HG02938 (cell line): ENCODE results near the gene ANXA4.
"Not testable (repeated sequence)": the region's sequence is repeated elsewhere in the genome, so short reads cannot be mapped to it uniquely, and the experiment has no call there.

ENCODE experiments used
- ATAC-seq: cut with Tn5 transposase; IDR thresholded peaks from one replicate; pipeline ENCODE4 v1.9.1; 2021; ENCODE audit warnings: mild to moderate bottlenecking, moderate library complexity; ENCODE audit not compliant: unreplicated experiment

The ANXA4 gene

GRCh38 chr2:69753659-69754363, 11.9 kb downstream of the ANXA4 start:
- no peak for ATAC-seq

DNA sequence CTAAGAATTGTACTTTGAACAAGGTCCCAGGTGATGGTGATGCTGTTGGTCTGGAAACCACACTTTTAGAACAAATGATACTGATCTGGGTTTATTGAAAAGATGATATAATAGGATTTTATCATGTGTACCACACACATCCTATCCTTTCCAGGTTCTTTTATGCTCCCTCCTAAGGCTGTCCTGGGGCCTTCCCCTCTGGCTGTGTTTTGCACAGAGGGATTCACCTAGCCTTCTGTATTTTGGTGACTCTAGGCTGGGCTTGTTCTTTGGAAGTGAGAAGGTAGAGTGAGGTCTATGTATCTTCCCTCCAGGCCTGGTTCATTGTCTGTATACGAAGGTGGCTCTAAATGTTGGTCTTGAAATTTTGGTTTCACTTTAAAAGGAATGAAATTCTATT, 12.7 kb downstream of the ANXA4 start:
- ATAC-seq = no peak

DNA sequence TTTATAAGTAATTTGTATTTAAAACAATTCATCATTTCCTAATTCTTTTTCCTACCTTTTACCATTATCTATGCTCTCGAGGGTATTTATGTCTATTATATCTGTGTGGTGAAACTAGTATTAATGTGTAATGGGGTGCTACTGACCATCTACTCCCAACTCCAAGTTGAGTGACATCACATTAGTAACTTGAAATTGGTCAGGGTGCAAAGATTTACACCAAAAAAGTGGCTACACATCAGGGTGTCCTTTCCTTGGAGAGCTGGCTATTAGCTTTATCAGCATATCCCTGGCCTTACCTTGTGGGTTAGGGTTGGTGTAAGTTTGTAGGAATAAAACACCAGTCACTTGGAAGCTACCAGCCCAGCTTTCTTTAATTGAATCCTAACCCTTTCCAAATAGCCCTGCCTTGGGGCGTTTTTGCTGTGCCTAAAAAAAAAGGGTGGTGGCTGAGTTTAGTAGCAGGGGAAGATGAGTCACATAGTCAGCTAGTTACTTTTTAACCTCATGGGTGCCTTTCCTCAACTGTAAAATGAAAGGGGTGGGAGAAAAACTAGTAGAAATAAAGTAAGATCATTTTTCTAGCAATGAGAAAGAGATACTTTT, 14.0 kb downstream of the ANXA4 start:
- no peak for ATAC-seq

DNA sequence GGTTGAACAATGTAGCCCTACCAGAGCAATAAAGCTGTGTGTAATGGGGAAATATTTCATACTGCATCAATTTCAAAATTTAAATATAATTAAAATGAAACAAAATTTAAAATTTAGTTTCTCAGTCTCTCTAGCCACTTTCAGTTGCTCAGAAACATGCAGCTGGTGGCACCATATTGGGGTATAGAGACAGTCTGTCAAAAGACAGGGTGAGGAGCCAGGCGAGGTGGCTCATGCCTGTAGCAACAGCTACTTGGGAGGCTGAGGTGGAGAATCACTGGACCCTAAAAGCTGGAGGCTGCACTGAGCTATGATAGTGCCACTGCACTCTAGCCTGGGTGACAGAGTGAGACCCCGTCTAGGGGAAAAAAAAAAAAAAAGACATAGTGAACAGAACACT, 20.1 kb downstream of the ANXA4 start:
- no peak for ATAC-seq

DNA sequence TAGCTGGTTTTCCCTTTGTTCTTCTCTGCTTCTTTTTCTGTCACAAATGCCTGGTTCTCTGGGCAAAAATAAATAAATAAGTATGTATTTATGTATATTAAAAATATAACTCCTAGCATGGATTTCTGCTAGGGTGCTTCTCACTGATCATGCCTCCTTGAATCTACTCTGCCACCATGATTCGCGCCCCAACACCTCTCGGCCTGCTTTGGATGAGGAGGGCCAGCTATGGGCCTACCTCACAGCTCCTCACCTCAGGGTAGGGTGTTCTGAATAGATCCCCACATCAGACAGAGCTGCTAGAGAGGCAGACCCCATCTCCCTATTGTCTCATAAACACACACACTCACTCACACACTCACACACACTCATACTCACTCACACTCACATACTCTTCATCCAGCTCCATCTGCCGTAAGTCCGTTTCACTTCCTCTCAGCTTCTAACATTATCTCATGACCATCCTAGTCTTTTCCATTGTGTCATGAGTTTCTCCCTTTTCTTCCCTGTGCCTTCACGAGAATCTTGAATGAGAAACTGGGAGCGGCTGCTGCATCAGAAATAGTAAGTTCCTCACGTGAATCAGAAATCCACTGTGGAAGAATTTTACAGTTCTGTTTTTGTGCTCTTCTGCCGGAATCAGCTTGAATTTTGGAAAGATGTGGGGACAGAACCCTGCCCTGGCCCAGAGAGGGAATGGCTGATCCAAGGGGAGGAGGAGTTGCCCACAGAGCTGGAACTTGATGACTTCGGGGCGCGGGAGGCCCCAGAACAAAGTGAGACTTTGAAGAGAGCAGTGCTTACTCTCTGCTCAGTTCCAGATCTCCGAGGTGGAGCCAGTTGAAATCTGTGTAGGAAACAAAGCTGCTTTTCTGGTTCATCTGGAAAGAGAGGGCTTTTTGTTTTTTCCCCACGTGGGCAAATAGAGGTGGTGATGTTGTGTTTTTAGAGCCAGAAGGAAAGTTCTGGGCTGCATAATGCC, 20.9 kb downstream of the ANXA4 start:
- no peak for ATAC-seq

GRCh38 chr2:69763831-69764230, 21.9 kb downstream of the ANXA4 start:
- ATAC-seq = not testable (repeated sequence)

- no peak for ATAC-seq
Measured at GRCh38 chr2:69764286-69765095, 22.6 kb downstream of the ANXA4 start.

DNA sequence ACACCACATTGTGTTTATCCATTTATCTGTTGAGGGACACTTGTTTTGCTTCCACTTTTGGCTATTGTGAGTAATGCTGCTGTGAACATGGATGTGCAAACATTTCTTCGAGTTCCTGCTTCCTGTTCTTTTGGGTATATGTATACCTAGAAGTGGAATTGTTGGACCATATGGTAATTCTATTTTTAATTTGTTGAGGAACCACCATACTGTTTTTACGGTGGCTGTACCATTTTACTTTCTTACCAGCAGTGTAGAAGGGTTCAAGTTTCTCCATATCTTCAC, 23.1 kb downstream of the ANXA4 start:
- no peak for ATAC-seq

- ATAC-seq = no peak
Measured at GRCh38 chr2:69766014-69766413, 24.1 kb downstream of the ANXA4 start.

DNA sequence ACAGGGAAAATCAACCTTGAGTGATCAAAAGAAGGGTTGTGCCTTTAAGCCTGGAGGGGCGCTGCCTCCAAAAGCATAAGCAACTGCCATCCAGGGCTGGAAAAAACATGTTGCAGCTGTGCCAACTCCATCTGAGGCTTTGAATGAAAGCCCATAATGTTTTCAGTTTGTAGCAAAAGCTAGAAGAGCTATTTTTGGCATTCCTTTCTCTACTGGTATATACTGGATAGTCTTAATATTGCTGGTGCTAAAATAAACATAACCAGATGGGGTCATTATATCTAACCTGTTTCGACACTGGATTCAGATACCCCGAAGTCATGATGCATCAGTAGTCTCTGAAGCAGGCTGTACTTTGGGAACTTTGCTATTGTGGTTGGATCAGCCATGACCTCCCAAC, 25.1 kb downstream of the ANXA4 start:
- ATAC-seq = no peak

DNA sequence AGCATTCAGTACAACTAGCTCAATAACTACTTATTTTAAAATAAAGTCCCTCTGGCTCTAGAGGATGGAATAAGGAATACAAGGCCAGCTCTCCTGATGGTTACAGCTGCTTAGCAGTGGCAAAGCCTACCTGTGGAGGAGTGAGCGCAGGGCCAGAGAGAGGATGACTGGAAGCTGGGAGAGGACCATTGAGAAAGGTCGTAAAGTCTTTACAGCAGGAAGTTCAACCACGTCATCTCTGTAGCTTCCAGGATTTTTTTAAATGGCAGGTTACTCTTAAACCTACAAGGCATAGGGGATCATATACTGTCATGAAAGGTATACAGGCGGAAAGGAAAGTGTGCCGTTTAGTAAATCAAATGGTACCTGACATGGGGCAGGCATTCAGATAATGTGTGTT, 26.3 kb downstream of the ANXA4 start:
- ATAC-seq = no peak

DNA sequence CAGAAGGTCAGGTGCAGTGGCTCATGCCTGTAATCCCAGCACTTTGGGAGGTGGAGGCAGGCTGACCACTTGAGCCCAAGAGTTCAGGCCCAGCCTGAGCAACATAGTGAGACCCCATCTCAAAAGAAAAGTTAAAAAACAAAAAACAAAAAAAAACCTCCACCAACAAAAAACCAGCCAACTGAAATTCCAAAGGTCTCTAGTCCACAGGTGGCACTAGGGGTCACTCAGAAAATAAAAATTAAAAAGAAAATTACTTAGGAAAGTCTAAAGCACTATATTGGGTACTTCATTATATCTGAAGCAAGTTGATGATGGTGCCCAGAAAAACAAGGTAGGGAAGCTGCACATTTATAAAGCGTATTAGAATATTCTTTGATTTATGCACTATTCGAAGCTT, 26.9 kb downstream of the ANXA4 start:
- no peak for ATAC-seq

DNA sequence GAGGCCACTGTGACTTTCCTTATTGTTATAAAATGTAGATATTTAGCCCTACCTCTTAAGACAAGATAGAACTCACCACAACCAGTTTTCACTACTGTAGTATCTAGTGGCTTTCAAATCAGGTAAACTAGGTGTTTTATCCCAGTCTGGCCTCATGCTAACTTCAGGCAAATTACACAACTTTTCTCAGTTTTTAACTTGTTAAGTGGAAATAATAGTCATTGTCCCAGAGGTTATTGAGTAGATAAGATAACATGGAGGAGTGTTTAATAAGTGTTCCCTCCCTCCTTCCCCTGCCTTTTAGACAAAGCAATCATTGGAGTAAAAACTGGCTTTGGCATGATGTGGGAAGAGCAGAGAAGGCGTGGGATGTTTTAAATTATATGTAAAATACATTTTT, 27.3 kb downstream of the ANXA4 start:
- ATAC-seq = no peak

DNA sequence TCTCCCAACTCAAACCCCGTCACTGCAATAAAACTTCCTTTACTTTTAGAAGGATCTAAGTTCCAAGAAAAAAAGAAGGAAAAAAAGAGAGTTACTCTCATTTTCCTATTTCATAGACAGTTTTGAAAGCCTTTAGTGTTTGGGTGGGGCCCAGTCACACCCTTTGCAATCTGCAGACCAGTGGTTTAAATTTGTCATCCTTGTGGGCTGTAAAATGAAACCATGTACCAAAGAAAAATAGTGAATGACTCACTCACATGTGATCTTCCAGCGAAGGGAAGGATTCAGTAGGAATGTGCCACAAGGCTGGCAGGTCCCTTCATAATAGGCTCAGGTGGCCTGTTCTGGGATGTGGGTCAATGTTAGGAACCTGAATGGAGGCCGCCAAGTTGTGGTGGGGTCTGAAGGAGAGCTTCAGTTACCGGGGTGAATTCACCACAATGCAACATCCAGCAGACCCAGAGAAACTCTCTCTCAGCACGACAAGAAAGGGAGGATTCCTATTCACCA, 28.3 kb downstream of the ANXA4 start:
- ATAC-seq = no peak

DNA sequence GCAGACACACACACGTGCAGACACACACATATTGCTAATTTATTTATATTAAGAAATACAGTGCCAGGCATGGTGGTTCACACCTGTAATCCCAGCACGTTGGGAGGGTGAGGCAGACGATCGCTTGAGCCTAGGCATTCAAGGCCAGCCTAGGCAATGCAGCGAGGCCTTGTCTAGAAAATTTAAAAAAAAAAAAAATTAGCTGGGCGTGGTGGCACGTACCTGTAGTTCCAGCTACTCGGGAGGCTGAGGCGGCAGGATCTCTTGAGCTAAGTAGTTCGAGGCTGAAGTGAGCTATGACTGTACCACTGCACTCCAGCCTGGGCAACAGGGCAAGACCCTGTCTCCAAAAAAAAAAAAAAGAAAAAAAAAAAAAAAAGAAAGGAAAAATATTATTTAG, 28.8 kb downstream of the ANXA4 start:
- no peak for ATAC-seq

- no peak for ATAC-seq
Measured at GRCh38 chr2:69771461-69771860, 29.5 kb downstream of the ANXA4 start.

GRCh38 chr2:69773206-69773605, 31.3 kb downstream of the ANXA4 start:
- ATAC-seq = no peak

DNA sequence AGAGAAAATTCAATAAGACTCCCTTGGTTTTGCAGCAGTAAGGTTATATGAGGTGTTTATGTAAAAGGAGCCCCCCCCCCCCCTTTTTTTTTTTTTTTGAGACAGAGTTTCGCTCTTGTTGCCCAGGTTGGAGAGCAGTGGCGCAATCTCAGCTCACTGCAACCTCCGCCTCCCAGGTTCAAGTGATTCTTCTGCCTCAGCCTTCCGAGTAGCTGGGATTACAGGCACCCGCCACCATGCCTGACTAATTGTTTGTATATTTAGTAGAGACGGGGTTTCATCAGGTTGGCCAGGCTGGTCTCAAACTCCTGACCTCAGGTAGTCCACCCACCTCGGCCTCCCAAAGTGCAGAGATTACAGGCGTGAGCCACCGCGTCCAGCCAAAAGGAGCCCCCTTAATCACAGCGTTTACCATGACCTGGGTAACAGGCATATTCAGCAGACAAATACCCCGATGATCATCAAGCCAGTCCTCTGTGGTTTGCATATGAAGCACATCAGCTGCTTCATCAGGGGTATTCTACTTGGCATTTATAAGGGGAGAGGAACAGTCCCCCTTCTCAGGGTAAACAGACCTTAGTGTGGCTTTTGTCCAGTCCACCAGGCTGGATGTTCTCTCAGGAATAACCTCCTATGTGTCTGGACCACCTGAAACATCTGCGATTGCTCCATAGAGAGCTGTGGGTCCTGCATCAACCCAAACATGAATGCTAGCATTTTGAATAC, 32.5 kb downstream of the ANXA4 start:
- ATAC-seq = not testable (repeated sequence)

- no peak for ATAC-seq
Measured at GRCh38 chr2:69774984-69775982, 33.3 kb downstream of the ANXA4 start.
